Fibroblast of lung (primary cell): ENCODE data around the gene PITRM1. TPM values are rescaled to one million over a fixed set of nuclear protein-coding genes. Genes with fewer than 3 reads are reported as not detected.

Experiments used
- DNase-seq, 2 donors: peaks; one replicate each; pipeline versions ENCODE4 v3.0.0 to v3.0.0-alpha.2; 2010; ENCODE audit warnings: low read depth in 2 of 2
- H2AFZ ChIP-seq: 2 replicates; pipeline ENCODE4 v1.5.1; 2012; ENCODE audit warnings: low read length, control low read depth, inconsistent platforms
- H3K27ac ChIP-seq: 2 replicates; pipeline ENCODE4 v1.5.1; 2011; ENCODE audit warnings: low read length, control low read depth; ENCODE audit not compliant: insufficient read depth
- H3K27me3 ChIP-seq: 2 replicates; pipeline ENCODE4 v1.5.1; 2011; ENCODE audit warnings: mild to moderate bottlenecking, low read length; ENCODE audit not compliant: control insufficient read depth, insufficient read depth
- H3K36me3 ChIP-seq: 2 replicates; pipeline ENCODE4 v1.5.1; 2011; ENCODE audit warnings: low read length; ENCODE audit not compliant: control insufficient read depth, insufficient read depth
- H3K4me1 ChIP-seq: 2 replicates; pipeline ENCODE4 v1.5.1; 2011; ENCODE audit warnings: low read length; ENCODE audit not compliant: control insufficient read depth, insufficient read depth; ENCODE audit errors: extremely low read depth
- H3K4me2 ChIP-seq: 2 replicates; pipeline ENCODE4 v1.5.1; 2011; ENCODE audit warnings: low read length, control low read depth; ENCODE audit not compliant: insufficient read depth; ENCODE audit errors: extremely low read depth
- H3K4me3 ChIP-seq, 4 experiments: fragments of 200-600 bp in 1 of 4; sonication (generic) in 1 of 4; replicated peaks in 1 of 4; 2 replicates each; pipeline ENCODE4 v1.5.1; 2011 to 2016; ENCODE audit warnings: low read length in 4 of 4, low read depth in 3 of 4, mild to moderate bottlenecking in 3 of 4, control low read depth in 2 of 4, inconsistent platforms in 1 of 4, mixed read lengths in 1 of 4; ENCODE audit not compliant: insufficient read depth in 1 of 4; ENCODE audit errors: control extremely low read depth in 1 of 4
- H3K79me2 ChIP-seq: 2 replicates; pipeline ENCODE4 v1.5.1; 2012; ENCODE audit warnings: mild to moderate bottlenecking, low read length, inconsistent platforms; ENCODE audit not compliant: control insufficient read depth, insufficient read depth
- H3K9ac ChIP-seq: 2 replicates; pipeline ENCODE4 v1.5.1; 2011; ENCODE audit warnings: mild to moderate bottlenecking, low read length, control low read depth; ENCODE audit not compliant: insufficient read depth
- H3K9me3 ChIP-seq: 2 replicates; pipeline ENCODE4 v1.5.1; 2012; ENCODE audit warnings: low read depth, low read length; ENCODE audit not compliant: control insufficient read depth, insufficient read depth
- H4K20me1 ChIP-seq: 2 replicates; pipeline ENCODE4 v1.5.1; 2011; ENCODE audit warnings: low read length; ENCODE audit not compliant: control insufficient read depth, insufficient read depth; ENCODE audit errors: extremely low read depth
- EZH2 ChIP-seq: IDR thresholded peaks from 2 replicates; pipeline ENCODE4 v1.5.1; 2012; ENCODE audit warnings: low read length, control low read depth, mild to moderate bottlenecking; ENCODE audit errors: missing control alignments
- polyA plus RNA-seq, 2 donors: library from polyadenylated mRNA; depleted of rRNA in 1 of 2; stranded (reverse) in 1 of 2; unstranded in 1 of 2; fragments of >200 nt; gene quantifications; 2 replicates each; pipeline ENCODE4 v1.2.1, GENCODE V29; 2011 to 2012; ENCODE audit warnings: missing spikeins in 1 of 2
- total RNA-seq: library from RNA; depleted of rRNA; stranded (reverse); fragments of >200 nt; gene quantifications from 2 replicates; pipeline ENCODE4 v1.2.1, GENCODE V29; 2014
- TF ChIP-seq, protein P1 (sequence below), 2 donors: IDR thresholded peaks in 1 of 2; conservative IDR thresholded peaks in 1 of 2; 1 replicate in 1 of 2; 2 replicates in 1 of 2; pipeline ENCODE4 v1.5.1; 2011 to 2012; ENCODE audit warnings: low read length in 2 of 2, control low read depth in 1 of 2, inconsistent platforms in 1 of 2, low read depth in 1 of 2, mild to moderate bottlenecking in 1 of 2

PITRM1 gene
- total and polyA plus RNA-seq, 2 donors (not counting 1 experiment from before 2014, with no cell fraction given) = 53.1 to 73.7 TPM

GRCh38 chr10:3201796-3202195, 29.2 kb upstream of the PITRM1 start:
- no peak overlapping the region for H2AFZ ChIP-seq
- H4K20me1 ChIP-seq = no peaks in the 10 kb centered on the region
- no peak for DNase-seq
- H3K27me3 ChIP-seq = peaks cover 3% of the 10 kb centered on the region
- no peak overlapping the region for H3K4me3 ChIP-seq
- no peaks in the 10 kb centered on the region for H3K36me3 ChIP-seq
- TF ChIP-seq EZH2 = no peak
- TF ChIP-seq, protein P1, sequence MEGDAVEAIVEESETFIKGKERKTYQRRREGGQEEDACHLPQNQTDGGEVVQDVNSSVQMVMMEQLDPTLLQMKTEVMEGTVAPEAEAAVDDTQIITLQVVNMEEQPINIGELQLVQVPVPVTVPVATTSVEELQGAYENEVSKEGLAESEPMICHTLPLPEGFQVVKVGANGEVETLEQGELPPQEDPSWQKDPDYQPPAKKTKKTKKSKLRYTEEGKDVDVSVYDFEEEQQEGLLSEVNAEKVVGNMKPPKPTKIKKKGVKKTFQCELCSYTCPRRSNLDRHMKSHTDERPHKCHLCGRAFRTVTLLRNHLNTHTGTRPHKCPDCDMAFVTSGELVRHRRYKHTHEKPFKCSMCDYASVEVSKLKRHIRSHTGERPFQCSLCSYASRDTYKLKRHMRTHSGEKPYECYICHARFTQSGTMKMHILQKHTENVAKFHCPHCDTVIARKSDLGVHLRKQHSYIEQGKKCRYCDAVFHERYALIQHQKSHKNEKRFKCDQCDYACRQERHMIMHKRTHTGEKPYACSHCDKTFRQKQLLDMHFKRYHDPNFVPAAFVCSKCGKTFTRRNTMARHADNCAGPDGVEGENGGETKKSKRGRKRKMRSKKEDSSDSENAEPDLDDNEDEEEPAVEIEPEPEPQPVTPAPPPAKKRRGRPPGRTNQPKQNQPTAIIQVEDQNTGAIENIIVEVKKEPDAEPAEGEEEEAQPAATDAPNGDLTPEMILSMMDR (conservative IDR thresholded peaks at IDR 0.05 in 1 of 2, IDR thresholded peaks at IDR 0.05 in 1 of 2; ENCODE audit: low read depth in 1 of 2, low read length in 2 of 2) = no peak
- H3K27ac ChIP-seq = no peak overlapping the region
- H3K9ac ChIP-seq = no peak overlapping the region
- H3K4me2 ChIP-seq = no peak overlapping the region
- H3K4me1 ChIP-seq = peaks cover 8% of the 10 kb centered on the region
- no peaks in the 10 kb centered on the region for H3K79me2 ChIP-seq
- H3K9me3 ChIP-seq = no peaks in the 10 kb centered on the region

DNA sequence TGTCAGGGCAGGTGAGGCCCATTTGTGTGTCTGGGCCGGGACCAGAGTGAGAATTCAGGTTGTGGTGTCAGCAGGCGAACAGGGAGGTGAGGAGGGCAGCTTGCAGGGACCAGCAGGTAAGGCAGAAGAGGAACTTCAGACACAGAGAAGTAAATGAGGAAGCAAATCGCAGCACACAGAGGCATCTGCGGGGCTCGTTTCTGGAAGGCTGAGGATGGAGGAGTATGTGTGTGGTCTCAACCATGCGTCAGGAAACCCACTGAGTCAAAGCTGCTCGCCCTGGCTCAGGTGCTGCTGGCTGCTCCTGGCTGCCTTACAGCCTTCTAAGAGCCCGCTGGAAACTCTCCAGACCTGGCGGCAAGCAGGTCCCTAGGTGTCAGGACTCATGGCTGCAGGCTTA, 26.9 kb upstream of the PITRM1 start:
- no peak overlapping the region for H3K9ac ChIP-seq
- H3K27me3 ChIP-seq = no peaks in the 10 kb centered on the region
- H3K36me3 ChIP-seq = no peaks in the 10 kb centered on the region
- no peak for TF ChIP-seq EZH2
- TF ChIP-seq, protein P1 (conservative IDR thresholded peaks at IDR 0.05 in 1 of 2, IDR thresholded peaks at IDR 0.05 in 1 of 2; ENCODE audit: low read depth in 1 of 2, low read length in 2 of 2) = no peak
- no peak overlapping the region for H2AFZ ChIP-seq
- H3K79me2 ChIP-seq = no peaks in the 10 kb centered on the region
- no peak overlapping the region for H3K4me2 ChIP-seq
- no peak for DNase-seq
- H4K20me1 ChIP-seq = no peaks in the 10 kb centered on the region
- no peaks in the 10 kb centered on the region for H3K9me3 ChIP-seq
- peaks cover 11% of the 10 kb centered on the region for H3K4me1 ChIP-seq
- no peak overlapping the region for H3K27ac ChIP-seq
- H3K4me3 ChIP-seq = no peak overlapping the region

DNA sequence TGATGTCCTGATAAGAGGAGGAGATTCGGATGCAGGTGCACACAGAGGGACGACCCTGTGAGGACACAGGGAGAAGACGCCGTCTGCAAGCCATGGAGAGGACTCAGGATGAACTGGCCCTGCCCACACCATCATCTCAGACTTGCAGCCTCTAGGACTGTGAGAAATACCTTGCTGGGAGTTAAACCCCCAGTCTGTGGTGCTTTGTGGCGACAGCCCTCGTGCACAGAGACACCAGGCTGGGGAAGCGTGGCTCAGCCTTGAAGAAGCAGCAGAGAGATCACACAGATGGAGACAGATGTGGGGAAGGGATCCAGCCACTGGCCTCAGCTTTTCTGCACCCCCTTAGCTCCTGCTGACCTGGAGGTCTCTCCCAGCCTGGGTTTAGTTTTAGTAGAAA, 26.3 kb upstream of the PITRM1 start:
- Histone ChIP-seq H2AFZ (no peak overlapping the region), H3K79me2 (no peaks in the 10 kb centered on the region), H3K4me1 (peaks cover 11% of the 10 kb centered on the region), H3K36me3 (no peaks in the 10 kb centered on the region), H3K27ac (no peak overlapping the region), H3K9me3 (no peaks in the 10 kb centered on the region), H3K4me3 (no peak overlapping the region), H4K20me1 (no peaks in the 10 kb centered on the region), H3K4me2 (no peak overlapping the region), H3K9ac (no peak overlapping the region), H3K27me3 (no peaks in the 10 kb centered on the region)
- TF ChIP-seq EZH2 = no peak
- TF ChIP-seq, protein P1 (conservative IDR thresholded peaks at IDR 0.05 in 1 of 2, IDR thresholded peaks at IDR 0.05 in 1 of 2; ENCODE audit: low read depth in 1 of 2, low read length in 2 of 2) = no peak
- no peak for DNase-seq
